ENCODE measurements around the gene PRR18. TPM values are rescaled to one million over a fixed set of nuclear protein-coding genes. Genes with fewer than 3 reads are reported as not detected.
A peak's percentile ranks its signal among the peaks of the same experiment; 100 is the strongest.

The PRR18 gene
- total RNA-seq, 1 donor from 2014 or later = not detected

- Mint-ChIP-seq H3K27ac (no peak overlapping the region), H3K4me1 (ENCODE audit: low read depth) (no peaks in the 10 kb centered on the region), H3K9me3 (no peaks in the 10 kb centered on the region), H3K4me3 (peak overlapping the region; percentile 2), H3K27me3 (ENCODE audit: insufficient read depth) (peaks cover 47% of the 10 kb centered on the region), H3K36me3 (ENCODE audit: low read depth) (peaks cover 3% of the 10 kb centered on the region)
- intact Hi-C loops (cut with micrococcal nuclease) = no loop called here
- DNase-seq (ENCODE audit: low spot score) = no peak
Measured at GRCh38 chr6:166308769-166309589, 787 bp upstream of the PRR18 start.

- Mint-ChIP-seq H3K36me3 (ENCODE audit: low read depth) (peaks cover 3% of the 10 kb centered on the region), H3K27ac (no peak overlapping the region), H3K4me3 (no peak overlapping the region), H3K9me3 (no peaks in the 10 kb centered on the region), H3K27me3 (ENCODE audit: insufficient read depth) (peaks cover 61% of the 10 kb centered on the region), H3K4me1 (ENCODE audit: low read depth) (no peaks in the 10 kb centered on the region)
- intact Hi-C loops (cut with micrococcal nuclease) = no loop called here
- no peak for DNase-seq (ENCODE audit: low spot score)
Measured at GRCh38 chr6:166307082-166308032, 835 bp downstream of the PRR18 start.

- no peak overlapping the region for H3K4me3 Mint-ChIP-seq
- no peaks in the 10 kb centered on the region for H3K9me3 Mint-ChIP-seq
- H3K4me1 Mint-ChIP-seq (ENCODE audit: low read depth) = no peaks in the 10 kb centered on the region
- intact Hi-C loops (cut with micrococcal nuclease) = no loop called here
- no peak for DNase-seq (ENCODE audit: low spot score)
- H3K27ac Mint-ChIP-seq = no peak overlapping the region
- H3K36me3 Mint-ChIP-seq (ENCODE audit: low read depth) = peaks cover 3% of the 10 kb centered on the region
- peaks cover 64% of the 10 kb centered on the region for H3K27me3 Mint-ChIP-seq (ENCODE audit: insufficient read depth)
Measured at GRCh38 chr6:166306378-166307081, 1.7 kb downstream of the PRR18 start.

- DNase-seq (ENCODE audit: low spot score) = no peak
- intact Hi-C loops (cut with micrococcal nuclease) = no loop called here
- no peak overlapping the region for H3K27ac Mint-ChIP-seq
- no peaks in the 10 kb centered on the region for H3K9me3 Mint-ChIP-seq
- peaks cover 3% of the 10 kb centered on the region for H3K36me3 Mint-ChIP-seq (ENCODE audit: low read depth)
- H3K4me3 Mint-ChIP-seq = no peak overlapping the region
- no peaks in the 10 kb centered on the region for H3K4me1 Mint-ChIP-seq (ENCODE audit: low read depth)
- H3K27me3 Mint-ChIP-seq (ENCODE audit: insufficient read depth) = peaks cover 64% of the 10 kb centered on the region
Measured at GRCh38 chr6:166305562-166306117, 2.6 kb downstream of the PRR18 start.

- H3K4me1 Mint-ChIP-seq (ENCODE audit: low read depth) = no peaks in the 10 kb centered on the region
- H3K27ac Mint-ChIP-seq = no peak overlapping the region
- intact Hi-C loops (cut with micrococcal nuclease) = no loop called here
- H3K27me3 Mint-ChIP-seq (ENCODE audit: insufficient read depth) = peaks cover 50% of the 10 kb centered on the region
- no peaks in the 10 kb centered on the region for H3K9me3 Mint-ChIP-seq
- H3K36me3 Mint-ChIP-seq (ENCODE audit: low read depth) = peaks cover 3% of the 10 kb centered on the region
- H3K4me3 Mint-ChIP-seq = no peak overlapping the region
- DNase-seq (ENCODE audit: low spot score) = no peak
Measured at GRCh38 chr6:166304106-166304505, 4.1 kb downstream of the PRR18 start.

GRCh38 chr6:166301611-166302529, 6.3 kb downstream of the PRR18 start:
- Mint-ChIP-seq H3K9me3 (no peaks in the 10 kb centered on the region), H3K27me3 (ENCODE audit: insufficient read depth) (peaks cover 44% of the 10 kb centered on the region), H3K36me3 (ENCODE audit: low read depth) (peaks cover 3% of the 10 kb centered on the region), H3K27ac (no peak overlapping the region), H3K4me3 (no peak overlapping the region), H3K4me1 (ENCODE audit: low read depth) (no peaks in the 10 kb centered on the region)
- intact Hi-C loops (cut with micrococcal nuclease) = no loop called here
- no peak for DNase-seq (ENCODE audit: low spot score)

GRCh38 chr6:166300357-166300987, 7.7 kb downstream of the PRR18 start:
- no peaks in the 10 kb centered on the region for H3K9me3 Mint-ChIP-seq
- no peaks in the 10 kb centered on the region for H3K4me1 Mint-ChIP-seq (ENCODE audit: low read depth)
- intact Hi-C loops (cut with micrococcal nuclease) = no loop called here
- DNase-seq (ENCODE audit: low spot score) = no peak
- no peaks in the 10 kb centered on the region for H3K36me3 Mint-ChIP-seq (ENCODE audit: low read depth)
- no peak overlapping the region for H3K27ac Mint-ChIP-seq
- H3K4me3 Mint-ChIP-seq = no peak overlapping the region
- peaks cover 35% of the 10 kb centered on the region for H3K27me3 Mint-ChIP-seq (ENCODE audit: insufficient read depth)

- H3K27me3 Mint-ChIP-seq (ENCODE audit: insufficient read depth) = peaks cover 22% of the 10 kb centered on the region
- no peak overlapping the region for H3K4me3 Mint-ChIP-seq
- no peaks in the 10 kb centered on the region for H3K4me1 Mint-ChIP-seq (ENCODE audit: low read depth)
- intact Hi-C loops (cut with micrococcal nuclease) = no loop called here
- no peak for DNase-seq (ENCODE audit: low spot score)
- H3K27ac Mint-ChIP-seq = no peak overlapping the region
- no peaks in the 10 kb centered on the region for H3K9me3 Mint-ChIP-seq
- no peaks in the 10 kb centered on the region for H3K36me3 Mint-ChIP-seq (ENCODE audit: low read depth)
Measured at GRCh38 chr6:166297606-166298005, 10.6 kb downstream of the PRR18 start.

- Mint-ChIP-seq H3K4me1 (ENCODE audit: low read depth) (no peaks in the 10 kb centered on the region), H3K4me3 (no peak overlapping the region), H3K36me3 (ENCODE audit: low read depth) (no peaks in the 10 kb centered on the region), H3K27ac (no peak overlapping the region), H3K27me3 (ENCODE audit: insufficient read depth) (peaks cover 17% of the 10 kb centered on the region), H3K9me3 (no peaks in the 10 kb centered on the region)
- DNase-seq (ENCODE audit: low spot score) = no peak
- intact Hi-C loops (cut with micrococcal nuclease) = no loop called here
Measured at GRCh38 chr6:166296035-166296883, 11.9 kb downstream of the PRR18 start.

GRCh38 chr6:166293731-166294584, 14.2 kb downstream of the PRR18 start:
- intact Hi-C loops (cut with micrococcal nuclease) = loop anchor here (5.0 kb wide), 1 partner anchor 88 kb away; the partner anchor contains the start of gene MPC1

More at GRCh38 chr6:166293731-166294584, 14.2 kb downstream of the PRR18 start:
- no peak for DNase-seq (ENCODE audit: low spot score)
- Mint-ChIP-seq H3K4me3 (no peak overlapping the region), H3K4me1 (ENCODE audit: low read depth) (no peaks in the 10 kb centered on the region), H3K36me3 (ENCODE audit: low read depth) (no peaks in the 10 kb centered on the region), H3K27me3 (ENCODE audit: insufficient read depth) (peaks cover 17% of the 10 kb centered on the region), H3K27ac (no peak overlapping the region), H3K9me3 (no peaks in the 10 kb centered on the region)
